ENCODE results near the gene PSENEN. TPM values are rescaled to one million over a fixed set of nuclear protein-coding genes. Genes with fewer than 3 reads are reported as not detected.

PSENEN gene
- total and polyA plus RNA-seq, 2 donors (not counting 1 experiment from before 2014, with no cell fraction given): 16.0 to 31.4 TPM

- no peak overlapping the region for H3K9ac ChIP-seq (ENCODE audit: insufficient read depth, low read length)
- H3K4me3 ChIP-seq (replicated peaks in 1 of 4; ENCODE audit: control extremely low read depth in 1 of 4, insufficient read depth in 1 of 4, low read depth in 3 of 4, low read length in 4 of 4): no peak overlapping the region
- H4K20me1 ChIP-seq (ENCODE audit: control insufficient read depth, extremely low read depth, insufficient read depth, low read length): no peaks in the 10 kb centered on the region
- H3K4me2 ChIP-seq (ENCODE audit: extremely low read depth, insufficient read depth, low read length): no peak overlapping the region
- H3K9me3 ChIP-seq (ENCODE audit: control insufficient read depth, insufficient read depth, low read depth, low read length): no peaks in the 10 kb centered on the region
- DNase-seq (ENCODE audit: low read depth in 2 of 2): peak; percentile 17 to 42
- no peak overlapping the region for H3K27ac ChIP-seq (ENCODE audit: insufficient read depth, low read length)
- H3K79me2 ChIP-seq (ENCODE audit: control insufficient read depth, insufficient read depth, low read length): peaks cover 3% of the 10 kb centered on the region
- H3K36me3 ChIP-seq (ENCODE audit: control insufficient read depth, insufficient read depth, low read length): peaks cover 2% of the 10 kb centered on the region
- H3K4me1 ChIP-seq (ENCODE audit: control insufficient read depth, extremely low read depth, insufficient read depth, low read length): peaks cover 4% of the 10 kb centered on the region
- no peak overlapping the region for H2AFZ ChIP-seq (ENCODE audit: low read length)
- TF ChIP-seq, protein P1, sequence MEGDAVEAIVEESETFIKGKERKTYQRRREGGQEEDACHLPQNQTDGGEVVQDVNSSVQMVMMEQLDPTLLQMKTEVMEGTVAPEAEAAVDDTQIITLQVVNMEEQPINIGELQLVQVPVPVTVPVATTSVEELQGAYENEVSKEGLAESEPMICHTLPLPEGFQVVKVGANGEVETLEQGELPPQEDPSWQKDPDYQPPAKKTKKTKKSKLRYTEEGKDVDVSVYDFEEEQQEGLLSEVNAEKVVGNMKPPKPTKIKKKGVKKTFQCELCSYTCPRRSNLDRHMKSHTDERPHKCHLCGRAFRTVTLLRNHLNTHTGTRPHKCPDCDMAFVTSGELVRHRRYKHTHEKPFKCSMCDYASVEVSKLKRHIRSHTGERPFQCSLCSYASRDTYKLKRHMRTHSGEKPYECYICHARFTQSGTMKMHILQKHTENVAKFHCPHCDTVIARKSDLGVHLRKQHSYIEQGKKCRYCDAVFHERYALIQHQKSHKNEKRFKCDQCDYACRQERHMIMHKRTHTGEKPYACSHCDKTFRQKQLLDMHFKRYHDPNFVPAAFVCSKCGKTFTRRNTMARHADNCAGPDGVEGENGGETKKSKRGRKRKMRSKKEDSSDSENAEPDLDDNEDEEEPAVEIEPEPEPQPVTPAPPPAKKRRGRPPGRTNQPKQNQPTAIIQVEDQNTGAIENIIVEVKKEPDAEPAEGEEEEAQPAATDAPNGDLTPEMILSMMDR (conservative IDR thresholded peaks at IDR 0.05 in 1 of 2, IDR thresholded peaks at IDR 0.05 in 1 of 2; ENCODE audit: low read depth in 1 of 2, low read length in 2 of 2): no peak
- TF ChIP-seq EZH2 (IDR thresholded peaks at IDR 0.05; ENCODE audit: low read length, missing control alignments): no peak
- no peaks in the 10 kb centered on the region for H3K27me3 ChIP-seq (ENCODE audit: control insufficient read depth, insufficient read depth, low read length)
These were observed 27.8 kb downstream of the PSENEN start for GRCh38 chr19:35773020-35773806.

- H3K27me3 ChIP-seq (ENCODE audit: control insufficient read depth, insufficient read depth, low read length): no peaks in the 10 kb centered on the region
- peaks cover 3% of the 10 kb centered on the region for H3K79me2 ChIP-seq (ENCODE audit: control insufficient read depth, insufficient read depth, low read length)
- H4K20me1 ChIP-seq (ENCODE audit: control insufficient read depth, extremely low read depth, insufficient read depth, low read length): no peaks in the 10 kb centered on the region
- no peak overlapping the region for H3K9ac ChIP-seq (ENCODE audit: insufficient read depth, low read length)
- H2AFZ ChIP-seq (ENCODE audit: low read length): no peak overlapping the region
- TF ChIP-seq EZH2 (IDR thresholded peaks at IDR 0.05; ENCODE audit: low read length, missing control alignments): no peak
- TF ChIP-seq, protein P1 (conservative IDR thresholded peaks at IDR 0.05 in 1 of 2, IDR thresholded peaks at IDR 0.05 in 1 of 2; ENCODE audit: low read depth in 1 of 2, low read length in 2 of 2): no peak
- H3K4me2 ChIP-seq (ENCODE audit: extremely low read depth, insufficient read depth, low read length): peak overlapping the region; percentile 30
- H3K27ac ChIP-seq (ENCODE audit: insufficient read depth, low read length): no peak overlapping the region
- no peak for DNase-seq (ENCODE audit: low read depth in 2 of 2)
- peaks cover 4% of the 10 kb centered on the region for H3K4me1 ChIP-seq (ENCODE audit: control insufficient read depth, extremely low read depth, insufficient read depth, low read length)
- no peaks in the 10 kb centered on the region for H3K9me3 ChIP-seq (ENCODE audit: control insufficient read depth, insufficient read depth, low read depth, low read length)
- no peaks in the 10 kb centered on the region for H3K36me3 ChIP-seq (ENCODE audit: control insufficient read depth, insufficient read depth, low read length)
- H3K4me3 ChIP-seq (replicated peaks in 1 of 4; ENCODE audit: control extremely low read depth in 1 of 4, insufficient read depth in 1 of 4, low read depth in 3 of 4, low read length in 4 of 4): peak overlapping the region in 2 of 4 experiments; percentile 40 to 45
These were observed 29.0 kb downstream of the PSENEN start for GRCh38 chr19:35774274-35775045.

GRCh38 chr19:35775046-35775297 is 29.5 kb downstream of the PSENEN start:
- H3K27me3 ChIP-seq (ENCODE audit: control insufficient read depth, insufficient read depth, low read length): no peaks in the 10 kb centered on the region
- peak overlapping the region; percentile 30 for H3K4me2 ChIP-seq (ENCODE audit: extremely low read depth, insufficient read depth, low read length)
- H3K9me3 ChIP-seq (ENCODE audit: control insufficient read depth, insufficient read depth, low read depth, low read length): no peaks in the 10 kb centered on the region
- no peak overlapping the region for H3K9ac ChIP-seq (ENCODE audit: insufficient read depth, low read length)
- peaks cover 3% of the 10 kb centered on the region for H3K79me2 ChIP-seq (ENCODE audit: control insufficient read depth, insufficient read depth, low read length)
- no peaks in the 10 kb centered on the region for H3K36me3 ChIP-seq (ENCODE audit: control insufficient read depth, insufficient read depth, low read length)
- H2AFZ ChIP-seq (ENCODE audit: low read length): no peak overlapping the region
- peak overlapping the region in 2 of 4 experiments; percentile 40 to 45 for H3K4me3 ChIP-seq (replicated peaks in 1 of 4; ENCODE audit: control extremely low read depth in 1 of 4, insufficient read depth in 1 of 4, low read depth in 3 of 4, low read length in 4 of 4)
- DNase-seq (ENCODE audit: low read depth in 2 of 2): no peak
- H3K27ac ChIP-seq (ENCODE audit: insufficient read depth, low read length): no peak overlapping the region
- TF ChIP-seq, protein P1 (conservative IDR thresholded peaks at IDR 0.05 in 1 of 2, IDR thresholded peaks at IDR 0.05 in 1 of 2; ENCODE audit: low read depth in 1 of 2, low read length in 2 of 2): no peak
- no peak for TF ChIP-seq EZH2 (IDR thresholded peaks at IDR 0.05; ENCODE audit: low read length, missing control alignments)
- no peaks in the 10 kb centered on the region for H4K20me1 ChIP-seq (ENCODE audit: control insufficient read depth, extremely low read depth, insufficient read depth, low read length)
- H3K4me1 ChIP-seq (ENCODE audit: control insufficient read depth, extremely low read depth, insufficient read depth, low read length): peaks cover 4% of the 10 kb centered on the region

All from fibroblast of lung (primary cell).